Prostate gland (tissue), 2 donors: ENCODE measurements around the gene CPM. TPM values are rescaled to one million over a fixed set of nuclear protein-coding genes. Genes with fewer than 3 reads are reported as not detected.
A peak's percentile ranks its signal among the peaks of the same experiment; 100 is the strongest.
"Not testable (repeated sequence)": the region's sequence is repeated elsewhere in the genome, so short reads cannot be mapped to it uniquely, and the experiment has no call there.

Experiments used
- DNase-seq: peaks from one replicate; pipeline ENCODE4 v3.0.0-alpha.2; 2019; ENCODE audit warnings: low spot score
- H3K27ac ChIP-seq, 2 donors: fragments of 200-600 bp; sonication (generic); 2 replicates each; pipeline ENCODE4 v1.5.1; 2017 to 2019
- H3K27me3 ChIP-seq: fragments of 200-600 bp; sonication (generic); replicated peaks from 2 replicates; pipeline ENCODE4 v1.5.1; 2019; ENCODE audit not compliant: insufficient read depth
- H3K36me3 ChIP-seq, 2 donors: fragments of 200-600 bp; sonication (generic); 1 replicate in 1 of 2; 2 replicates in 1 of 2; pipeline versions ENCODE4 v1.5.1 to v1.8.1; 2017 to 2019
- H3K4me1 ChIP-seq: fragments of 200-600 bp; sonication (generic); replicated peaks from 2 replicates; pipeline ENCODE4 v1.5.1; 2019
- H3K4me3 ChIP-seq, 2 donors: fragments of 200-600 bp; sonication (generic); 2 replicates each; pipeline ENCODE4 v1.5.1; 2017 to 2019
- H3K9me3 ChIP-seq: fragments of 200-600 bp; sonication (generic); 2 replicates; pipeline ENCODE4 v1.5.1; 2017
- CTCF ChIP-seq, 4 experiments: fragments of 200-600 bp in 2 of 4; fragments of 450-650 bp in 2 of 4; sonication (generic) in 2 of 4; IDR thresholded peaks; 1 replicate in 3 of 4; 2 replicates in 1 of 4; pipeline ENCODE4 v1.5.1; 2016 to 2019; ENCODE audit warnings: antibody characterized with exemption in 4 of 4, mild to moderate bottlenecking in 2 of 4, moderate library complexity in 2 of 4
- POLR2A ChIP-seq: fragments of 450-650 bp; IDR thresholded peaks from one replicate; pipeline ENCODE4 v1.6.1; 2016; ENCODE audit warnings: antibody characterized with exemption, mild to moderate bottlenecking
- POLR2AphosphoS5 ChIP-seq: sonication (generic); formaldehyde crosslinking; IDR thresholded peaks from one replicate; pipeline ENCODE4 v1.6.1; 2017; ENCODE audit warnings: antibody characterized with exemption
- WGBS: methylation state at CpG from one replicate; pipeline ENCODE4 v1.1.5; 2018; 5-methylcytosine and 5-hydroxymethylcytosine counted together
- intact Hi-C: fragments of 100-400 bp; cut with DNase I; formaldehyde crosslinking; loops from one replicate; pipeline ENCODE4 v1.14.2; 2022
- total RNA-seq, 2 donors: library from RNA; depleted of rRNA; stranded (reverse); fragments of >200 nt; gene quantifications; one replicate each; pipeline ENCODE4 v1.1.0, GENCODE V29; 2016

The CPM gene
- total RNA-seq, 2 donors from 2014 or later = 68.4 TPM

- TF ChIP-seq POLR2AphosphoS5 = no peak
- no peak for TF ChIP-seq POLR2A
- no peak for TF ChIP-seq CTCF (IDR thresholded peaks at IDR 0.05)
- DNase-seq = no peak
- Histone ChIP-seq H3K9me3 (no peaks in the 10 kb centered on the region), H3K27ac (no peak overlapping the region), H3K36me3 (no peaks in the 10 kb centered on the region), H3K27me3 (no peaks in the 10 kb centered on the region), H3K4me3 (no peak overlapping the region), H3K4me1 (no peaks in the 10 kb centered on the region)
- whole genome bisulfite sequencing = 56% methylated on average over 6 of the region's 6 CpGs
- intact Hi-C loops = loop anchor here (10.0 kb wide), 1 partner anchor 288 kb away; no protein-coding TSS in a partner anchor
Observed at GRCh38 chr12:68866950-68867349, 66.0 kb downstream of the CPM start.

- Histone ChIP-seq H3K4me3 (no peak overlapping the region), H3K4me1 (no peaks in the 10 kb centered on the region), H3K36me3 (no peaks in the 10 kb centered on the region), H3K9me3 (no peaks in the 10 kb centered on the region), H3K27ac (no peak overlapping the region), H3K27me3 (no peaks in the 10 kb centered on the region)
- WGBS = 91% methylated on average over 9 of the region's 9 CpGs
- DNase-seq = no peak
- intact Hi-C loops = loop anchor here (10.0 kb wide), 1 partner anchor 289 kb away; no protein-coding TSS in a partner anchor
- TF ChIP-seq POLR2AphosphoS5 = no peak
Observed at GRCh38 chr12:68865399-68866164, 67.4 kb downstream of the CPM start.

GRCh38 chr12:68864604-68865003 lies 68.4 kb downstream of the CPM start:
- TF ChIP-seq POLR2A (no peak), CTCF (IDR thresholded peaks at IDR 0.05) (no peak), POLR2AphosphoS5 (no peak)
- Histone ChIP-seq H3K4me3 (no peak overlapping the region), H3K27me3 (no peaks in the 10 kb centered on the region), H3K9me3 (no peaks in the 10 kb centered on the region), H3K4me1 (no peaks in the 10 kb centered on the region), H3K27ac (no peak overlapping the region), H3K36me3 (no peaks in the 10 kb centered on the region)
- WGBS = 94% methylated on average over 3 of the region's 3 CpGs
- DNase-seq = no peak
- intact Hi-C loops = loop anchor here (10.0 kb wide), 1 partner anchor 290 kb away; no protein-coding TSS in a partner anchor

- TF ChIP-seq CTCF (IDR thresholded peaks at IDR 0.05) = peak in 3 of 4 experiments; percentile 53 to 77 (median 73)
- H3K4me3 ChIP-seq, H3K27me3 ChIP-seq, H3K36me3 ChIP-seq, H3K9me3 ChIP-seq, H3K4me1 ChIP-seq, H3K27ac ChIP-seq: not testable (repeated sequence)
- intact Hi-C loops = loop anchor here (2.0 to 10.0 kb wide), 2 partner anchors 207 to 291 kb away; no protein-coding TSS in a partner anchor
- WGBS = 65% methylated on average over 8 of the region's 8 CpGs
- DNase-seq = peak; percentile 40
Observed at GRCh38 chr12:68863886-68864454, 69.0 kb downstream of the CPM start.

GRCh38 chr12:68863109-68863770 lies 69.7 kb downstream of the CPM start:
- Histone ChIP-seq H3K9me3 (no peaks in the 10 kb centered on the region), H3K4me3 (no peak overlapping the region), H3K27me3 (no peaks in the 10 kb centered on the region), H3K27ac (no peak overlapping the region), H3K36me3 (no peaks in the 10 kb centered on the region), H3K4me1 (no peaks in the 10 kb centered on the region)
- DNase-seq = no peak
- TF ChIP-seq POLR2A = no peak
- no peak for TF ChIP-seq POLR2AphosphoS5
- TF ChIP-seq CTCF (IDR thresholded peaks at IDR 0.05) = no peak
- 64% methylated on average over 7 of the region's 7 CpGs for WGBS
- intact Hi-C loops = loop anchor here (2.0 to 10.0 kb wide), 2 partner anchors 208 to 292 kb away; no protein-coding TSS in a partner anchor
